Measurements from ENCODE around the gene SLC5A10.

SLC5A10 gene

GRCh38 chr17:18991531-18992315 lies 39.8 kb downstream of the SLC5A10 start:
- Histone ChIP-seq H3K4ac (ENCODE audit: low read length) (no peak overlapping the region), H3K4me1 (ENCODE audit: control insufficient read depth in 2 of 2, insufficient read depth in 1 of 2, low read depth in 1 of 2, low read length in 2 of 2) (no peaks in the 10 kb centered on the region), H4K8ac (ENCODE audit: low read depth, low read length) (peak overlapping the region; percentile 58), H3K18ac (ENCODE audit: low read length) (peak overlapping the region; percentile 7), H3K36me3 (replicated peaks in 1 of 2; ENCODE audit: control insufficient read depth in 2 of 2, insufficient read depth in 2 of 2, low read length in 2 of 2) (peaks cover 0 to 8% of the 10 kb centered on the region in 2 donors), H2AK5ac (ENCODE audit: low read depth, low read length) (no peak overlapping the region), H3K79me1 (ENCODE audit: low read depth, low read length) (peaks cover 26% of the 10 kb centered on the region), H4K91ac (ENCODE audit: low read depth, low read length, poor library complexity) (no peak overlapping the region), H3K14ac (ENCODE audit: low read length) (peak overlapping the region; percentile 39), H3K9me3 (replicated peaks in 1 of 2; ENCODE audit: control insufficient read depth in 2 of 2, insufficient read depth in 1 of 2, low read depth in 1 of 2, low read length in 2 of 2) (peaks cover 0 to 9% of the 10 kb centered on the region in 2 donors), H2BK120ac (ENCODE audit: low read depth, low read length) (no peak overlapping the region), H3K4me2 (ENCODE audit: insufficient read depth, low read length, poor library complexity, severe bottlenecking) (no peak overlapping the region), H3K23ac (ENCODE audit: low read depth, low read length, poor library complexity) (peak overlapping the region; percentile 90), H2BK15ac (ENCODE audit: low read length) (no peak overlapping the region), H3K9ac (ENCODE audit: low read depth, low read length, poor library complexity) (peak overlapping the region; percentile 56), H3K4me3 (ENCODE audit: low read length in 2 of 2) (no peak overlapping the region), H2AFZ (ENCODE audit: low read length) (no peak overlapping the region), H3K27ac (replicated peaks; ENCODE audit: low read length) (no peak overlapping the region), H3K27me3 (ENCODE audit: control insufficient read depth in 3 of 3, insufficient read depth in 3 of 3, low read depth in 1 of 3, low read length in 3 of 3) (peaks cover 0 to 13% (median 0%) of the 10 kb centered on the region in 3 experiments), H2BK5ac (ENCODE audit: low read length) (peak overlapping the region; percentile 73), H2BK12ac (ENCODE audit: low read length) (no peak overlapping the region)
- DNase-seq (ENCODE audit: low spot score) = no peak
- no CpG with 5 or more reads among the region's 20 CpGs for WGBS, 2 donors (ENCODE audit: extremely low coverage in 2 of 2, insufficient read length in 2 of 2, insufficient replicate concordance in 1 of 2)

GRCh38 chr17:18992454-18993130 lies 40.6 kb downstream of the SLC5A10 start:
- H3K79me1 ChIP-seq (ENCODE audit: low read depth, low read length) = peaks cover 23% of the 10 kb centered on the region
- H3K4me1 ChIP-seq (ENCODE audit: control insufficient read depth in 2 of 2, insufficient read depth in 1 of 2, low read depth in 1 of 2, low read length in 2 of 2) = no peaks in the 10 kb centered on the region
- H3K9me3 ChIP-seq (replicated peaks in 1 of 2; ENCODE audit: control insufficient read depth in 2 of 2, insufficient read depth in 1 of 2, low read depth in 1 of 2, low read length in 2 of 2) = peaks cover 2 to 9% of the 10 kb centered on the region in 2 donors
- H3K4ac ChIP-seq (ENCODE audit: low read length) = no peak overlapping the region
- no peak overlapping the region for H2BK120ac ChIP-seq (ENCODE audit: low read depth, low read length)
- no peak overlapping the region for H3K9ac ChIP-seq (ENCODE audit: low read depth, low read length, poor library complexity)
- DNase-seq (ENCODE audit: low spot score) = no peak
- no peak overlapping the region for H2BK12ac ChIP-seq (ENCODE audit: low read length)
- no CpG with 5 or more reads among the region's 22 CpGs for WGBS, 2 donors (ENCODE audit: extremely low coverage in 2 of 2, insufficient read length in 2 of 2, insufficient replicate concordance in 1 of 2)
- H3K36me3 ChIP-seq (replicated peaks in 1 of 2; ENCODE audit: control insufficient read depth in 2 of 2, insufficient read depth in 2 of 2, low read length in 2 of 2) = peaks cover 0 to 12% of the 10 kb centered on the region in 2 donors
- no peak overlapping the region for H4K8ac ChIP-seq (ENCODE audit: low read depth, low read length)
- H3K4me3 ChIP-seq (ENCODE audit: low read length in 2 of 2) = no peak overlapping the region
- peaks cover 0 to 13% (median 0%) of the 10 kb centered on the region in 3 experiments for H3K27me3 ChIP-seq (ENCODE audit: control insufficient read depth in 3 of 3, insufficient read depth in 3 of 3, low read depth in 1 of 3, low read length in 3 of 3)
- H2AK5ac ChIP-seq (ENCODE audit: low read depth, low read length) = peak overlapping the region; percentile 41
- H3K14ac ChIP-seq (ENCODE audit: low read length) = peak overlapping the region; percentile 78
- H2BK15ac ChIP-seq (ENCODE audit: low read length) = peak overlapping the region; percentile 64
- H4K91ac ChIP-seq (ENCODE audit: low read depth, low read length, poor library complexity) = no peak overlapping the region
- H3K23ac ChIP-seq (ENCODE audit: low read depth, low read length, poor library complexity) = peak overlapping the region; percentile 90
- no peak overlapping the region for H2BK5ac ChIP-seq (ENCODE audit: low read length)
- H3K27ac ChIP-seq (replicated peaks; ENCODE audit: low read length) = no peak overlapping the region
- no peak overlapping the region for H2AFZ ChIP-seq (ENCODE audit: low read length)
- H3K18ac ChIP-seq (ENCODE audit: low read length) = peak overlapping the region; percentile 45
- no peak overlapping the region for H3K4me2 ChIP-seq (ENCODE audit: insufficient read depth, low read length, poor library complexity, severe bottlenecking)

- Histone ChIP-seq H3K23ac (ENCODE audit: low read depth, low read length, poor library complexity) (no peak overlapping the region), H2AK5ac (ENCODE audit: low read depth, low read length) (no peak overlapping the region), H3K9ac (ENCODE audit: low read depth, low read length, poor library complexity) (no peak overlapping the region), H3K4ac (ENCODE audit: low read length) (no peak overlapping the region), H3K4me1 (ENCODE audit: control insufficient read depth in 2 of 2, insufficient read depth in 1 of 2, low read depth in 1 of 2, low read length in 2 of 2) (no peaks in the 10 kb centered on the region), H3K18ac (ENCODE audit: low read length) (no peak overlapping the region), H3K36me3 (replicated peaks in 1 of 2; ENCODE audit: control insufficient read depth in 2 of 2, insufficient read depth in 2 of 2, low read length in 2 of 2) (peaks cover 0 to 8% of the 10 kb centered on the region in 2 donors), H2BK120ac (ENCODE audit: low read depth, low read length) (no peak overlapping the region), H2AFZ (ENCODE audit: low read length) (no peak overlapping the region), H3K9me3 (replicated peaks in 1 of 2; ENCODE audit: control insufficient read depth in 2 of 2, insufficient read depth in 1 of 2, low read depth in 1 of 2, low read length in 2 of 2) (peaks cover 2 to 9% of the 10 kb centered on the region in 2 donors), H3K27me3 (ENCODE audit: control insufficient read depth in 3 of 3, insufficient read depth in 3 of 3, low read depth in 1 of 3, low read length in 3 of 3) (peaks cover 0 to 10% (median 0%) of the 10 kb centered on the region in 3 experiments), H2BK15ac (ENCODE audit: low read length) (no peak overlapping the region), H3K4me3 (ENCODE audit: low read length in 2 of 2) (no peak overlapping the region), H3K4me2 (ENCODE audit: insufficient read depth, low read length, poor library complexity, severe bottlenecking) (no peak overlapping the region), H3K14ac (ENCODE audit: low read length) (no peak overlapping the region), H3K27ac (replicated peaks; ENCODE audit: low read length) (no peak overlapping the region), H3K79me1 (ENCODE audit: low read depth, low read length) (peaks cover 18% of the 10 kb centered on the region), H4K8ac (ENCODE audit: low read depth, low read length) (no peak overlapping the region), H2BK5ac (ENCODE audit: low read length) (no peak overlapping the region), H2BK12ac (ENCODE audit: low read length) (no peak overlapping the region), H4K91ac (ENCODE audit: low read depth, low read length, poor library complexity) (no peak overlapping the region)
- WGBS, 2 donors (ENCODE audit: extremely low coverage in 2 of 2, insufficient read length in 2 of 2, insufficient replicate concordance in 1 of 2) = no CpG with 5 or more reads among the region's 16 CpGs
- DNase-seq (ENCODE audit: low spot score) = no peak
Measured at GRCh38 chr17:18993905-18994526, 42.1 kb downstream of the SLC5A10 start.

- no peak overlapping the region for H2BK15ac ChIP-seq (ENCODE audit: low read length)
- H3K9ac ChIP-seq (ENCODE audit: low read depth, low read length, poor library complexity) = no peak overlapping the region
- H3K18ac ChIP-seq (ENCODE audit: low read length) = no peak overlapping the region
- no peaks in the 10 kb centered on the region for H3K4me1 ChIP-seq (ENCODE audit: control insufficient read depth in 2 of 2, insufficient read depth in 1 of 2, low read depth in 1 of 2, low read length in 2 of 2)
- no peak overlapping the region for H3K23ac ChIP-seq (ENCODE audit: low read depth, low read length, poor library complexity)
- H3K27ac ChIP-seq (replicated peaks; ENCODE audit: low read length) = no peak overlapping the region
- no peak overlapping the region for H2BK5ac ChIP-seq (ENCODE audit: low read length)
- no peak overlapping the region for H4K8ac ChIP-seq (ENCODE audit: low read depth, low read length)
- no peak overlapping the region for H3K14ac ChIP-seq (ENCODE audit: low read length)
- no peak overlapping the region for H2BK12ac ChIP-seq (ENCODE audit: low read length)
- H3K79me1 ChIP-seq (ENCODE audit: low read depth, low read length) = peaks cover 20% of the 10 kb centered on the region
- H2BK120ac ChIP-seq (ENCODE audit: low read depth, low read length) = no peak overlapping the region
- H3K9me3 ChIP-seq (replicated peaks in 1 of 2; ENCODE audit: control insufficient read depth in 2 of 2, insufficient read depth in 1 of 2, low read depth in 1 of 2, low read length in 2 of 2) = peaks cover 2 to 9% of the 10 kb centered on the region in 2 donors
- no peak for DNase-seq (ENCODE audit: low spot score)
- peaks cover 0 to 8% of the 10 kb centered on the region in 2 donors for H3K36me3 ChIP-seq (replicated peaks in 1 of 2; ENCODE audit: control insufficient read depth in 2 of 2, insufficient read depth in 2 of 2, low read length in 2 of 2)
- no peak overlapping the region for H3K4me3 ChIP-seq (ENCODE audit: low read length in 2 of 2)
- H2AFZ ChIP-seq (ENCODE audit: low read length) = no peak overlapping the region
- H3K4me2 ChIP-seq (ENCODE audit: insufficient read depth, low read length, poor library complexity, severe bottlenecking) = no peak overlapping the region
- no CpG with 5 or more reads among the region's 1 CpG for WGBS, 2 donors (ENCODE audit: extremely low coverage in 2 of 2, insufficient read length in 2 of 2, insufficient replicate concordance in 1 of 2)
- H3K27me3 ChIP-seq (ENCODE audit: control insufficient read depth in 3 of 3, insufficient read depth in 3 of 3, low read depth in 1 of 3, low read length in 3 of 3) = peaks cover 0 to 15% (median 0%) of the 10 kb centered on the region in 3 experiments
- H2AK5ac ChIP-seq (ENCODE audit: low read depth, low read length) = no peak overlapping the region
- H4K91ac ChIP-seq (ENCODE audit: low read depth, low read length, poor library complexity) = no peak overlapping the region
- H3K4ac ChIP-seq (ENCODE audit: low read length) = no peak overlapping the region
Measured at GRCh38 chr17:18994631-18995030, 42.7 kb downstream of the SLC5A10 start.

All from neuronal stem cell (in vitro differentiated cells).